HG03025 (cell line): ENCODE measurements around the gene LRPAP1.
"Not testable (repeated sequence)": the region's sequence is repeated elsewhere in the genome, so short reads cannot be mapped to it uniquely, and the experiment has no call there.

Experiments used
- ATAC-seq: cut with Tn5 transposase; IDR thresholded peaks from one replicate; pipeline ENCODE4 v1.9.1; 2021; ENCODE audit warnings: mild to moderate bottlenecking, moderate library complexity; ENCODE audit not compliant: unreplicated experiment, low FRiP score

The LRPAP1 gene

DNA sequence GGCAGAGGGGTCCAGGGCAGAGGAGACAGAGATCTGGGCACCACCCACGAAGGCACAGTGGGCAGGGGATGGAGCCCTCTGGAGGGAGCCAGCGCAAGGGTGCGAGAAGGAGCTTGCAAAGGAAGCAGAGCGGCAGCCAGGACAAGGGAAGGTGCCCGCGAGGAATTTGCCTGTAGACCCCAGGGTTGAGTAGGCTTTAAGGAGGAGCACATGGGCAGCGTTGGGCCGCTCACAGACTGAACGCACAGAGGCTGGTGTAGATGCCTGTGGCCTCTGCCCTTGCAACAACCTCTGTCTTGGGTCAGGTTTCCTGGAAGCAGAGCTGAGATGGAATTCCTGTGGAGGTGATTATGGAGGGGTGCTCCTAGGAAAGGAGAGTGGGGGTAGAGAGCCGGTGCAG is 3.6 kb upstream of the LRPAP1 start:
- not testable (repeated sequence) for ATAC-seq

DNA sequence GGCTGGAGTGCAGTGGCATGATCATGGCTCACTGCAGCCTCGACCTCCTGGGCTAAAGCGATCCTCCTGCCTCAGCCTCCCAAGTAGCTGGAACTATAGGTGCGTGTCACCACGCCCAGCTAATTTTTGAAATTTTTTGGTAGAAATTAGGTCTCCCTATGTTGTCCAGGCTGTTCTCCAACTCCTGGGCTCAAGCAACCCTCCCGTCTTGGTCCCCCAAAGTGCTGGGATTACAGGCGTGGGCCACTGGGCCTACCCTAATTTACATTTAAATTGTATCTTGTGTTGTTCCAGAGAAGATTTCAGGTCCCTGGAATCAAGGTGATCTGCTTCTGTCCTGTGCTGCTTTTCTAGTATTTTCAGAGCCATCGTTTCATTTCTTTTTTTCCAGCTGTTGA is 1.2 kb upstream of the LRPAP1 start:
- no peak for ATAC-seq

DNA sequence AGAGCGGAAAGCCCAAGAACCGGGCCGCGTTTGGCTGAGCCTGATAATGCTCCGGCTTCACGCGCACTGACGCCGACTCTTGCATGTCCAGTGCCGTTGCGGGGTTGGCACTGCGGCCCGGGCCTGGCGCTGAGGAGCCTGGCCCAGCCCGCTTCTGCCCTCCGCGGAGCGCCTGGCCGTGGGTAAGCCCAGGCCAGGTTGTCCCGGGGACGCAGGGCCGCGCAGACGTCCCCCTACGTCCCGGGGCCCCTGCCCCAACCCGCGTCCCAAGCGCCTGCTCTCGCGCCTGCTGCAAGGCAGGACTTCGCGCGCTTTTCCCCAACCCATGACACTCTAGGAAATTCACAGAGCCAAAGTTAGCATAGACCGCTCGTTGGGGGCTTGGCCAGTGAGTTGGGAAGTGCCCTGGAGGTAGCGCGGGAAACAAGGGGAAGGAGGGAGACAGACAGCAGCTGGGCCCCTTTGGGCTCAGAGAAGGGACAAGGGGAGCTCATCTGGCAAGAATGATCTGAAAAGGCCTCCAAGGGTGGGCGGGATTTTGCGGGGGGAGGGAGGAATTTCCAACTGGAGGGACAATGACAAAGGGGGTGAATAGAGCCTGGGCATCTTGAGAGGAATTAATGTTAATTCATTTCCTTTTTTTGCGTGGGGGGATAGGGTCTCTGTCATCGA is 665 bp upstream of the LRPAP1 start:
- ATAC-seq: no peak

DNA sequence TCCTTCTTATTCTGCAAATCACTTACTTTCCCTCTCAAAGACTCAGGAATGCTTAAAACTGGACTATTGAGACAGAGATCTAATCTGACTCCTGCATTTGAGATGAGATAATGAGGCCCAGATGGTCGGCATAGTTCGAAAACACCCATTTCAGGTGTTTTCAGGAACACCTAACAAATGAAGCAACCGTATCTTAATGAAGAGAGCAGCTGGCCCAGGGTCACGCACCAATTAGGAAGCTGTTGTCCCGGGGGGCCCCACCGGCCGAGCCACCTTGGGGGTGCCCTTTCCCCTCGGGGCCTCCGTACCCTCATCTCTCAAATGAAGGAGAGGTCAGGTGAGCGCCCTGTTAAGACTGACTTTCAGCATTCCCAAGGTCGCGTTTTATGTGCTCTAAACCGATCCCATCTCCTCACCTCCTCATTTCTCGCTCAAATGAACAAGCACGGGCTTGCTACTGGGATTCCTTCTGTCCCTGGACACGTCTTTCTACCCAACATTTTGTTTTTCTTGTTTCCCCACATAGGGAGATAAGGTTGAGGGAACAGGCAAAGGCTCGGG is 824 bp downstream of the LRPAP1 start:
- ATAC-seq: no peak

DNA sequence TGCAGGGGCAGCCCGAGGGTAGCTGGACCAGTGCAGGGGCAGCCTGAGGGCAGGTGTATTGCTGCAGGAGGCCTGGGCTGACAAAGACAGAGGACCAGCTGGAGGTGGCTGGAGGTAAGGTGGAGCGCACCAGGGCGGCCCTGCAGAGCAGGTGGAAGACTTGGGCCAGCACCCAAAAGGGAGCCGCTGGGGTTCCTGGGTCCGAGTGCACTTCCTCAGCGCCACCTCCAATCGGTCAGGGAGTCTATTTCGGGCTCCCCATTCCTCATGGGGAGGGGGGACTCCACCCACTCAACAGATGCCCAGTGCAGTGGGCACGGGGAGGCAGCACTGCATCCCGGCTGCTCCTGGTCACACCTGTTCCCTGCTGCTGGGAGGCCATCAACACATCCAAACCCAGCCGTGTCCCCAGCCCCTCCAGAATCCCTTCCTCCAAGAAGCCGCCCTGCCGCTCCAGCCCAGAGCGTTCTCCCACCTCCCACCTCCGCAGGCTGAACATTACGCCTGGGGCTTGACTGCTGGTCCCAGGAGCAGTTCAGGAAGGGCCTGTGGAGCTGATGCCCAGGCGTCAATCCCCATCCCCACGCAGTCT is 1.5 kb downstream of the LRPAP1 start:
- no peak for ATAC-seq

DNA sequence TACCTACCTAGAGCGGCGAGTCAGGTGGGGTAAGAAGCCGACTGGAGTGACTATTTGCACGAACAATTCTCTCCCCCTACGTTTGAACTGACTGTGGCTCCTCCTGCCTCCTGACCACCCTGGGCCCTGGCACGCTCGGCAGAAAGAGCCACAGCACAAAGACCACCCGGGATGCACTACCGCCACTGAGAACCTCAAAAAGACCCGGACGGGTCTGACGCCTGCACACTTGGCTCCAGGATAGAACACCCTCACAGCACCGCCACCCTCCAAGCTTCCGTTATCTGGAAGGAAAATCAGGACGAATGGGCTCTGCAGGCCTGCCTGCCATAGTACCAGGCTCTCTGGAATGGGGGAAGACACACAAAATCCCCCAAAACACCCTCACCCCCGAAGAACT is 2.2 kb downstream of the LRPAP1 start:
- ATAC-seq: no peak

DNA sequence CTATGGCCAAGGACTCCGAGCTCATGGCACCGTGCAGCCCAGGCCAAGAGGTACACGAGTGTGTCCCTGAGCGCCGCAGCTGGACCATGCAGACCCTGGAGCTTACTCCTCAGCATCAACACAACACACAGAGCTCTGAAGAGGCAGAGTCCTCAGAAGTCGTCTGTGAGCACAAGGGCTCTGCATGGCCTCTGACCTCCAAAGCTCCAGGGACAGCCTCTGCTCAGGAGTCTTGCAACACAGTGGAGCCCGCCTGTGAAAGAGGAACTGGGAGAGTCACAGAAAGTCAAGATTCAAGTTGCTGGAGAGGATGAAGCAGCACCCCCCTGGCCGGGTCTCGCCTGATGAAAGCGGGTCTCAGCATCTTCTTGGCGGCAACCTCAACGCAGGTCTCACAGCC is 2.9 kb downstream of the LRPAP1 start:
- ATAC-seq: no peak

DNA sequence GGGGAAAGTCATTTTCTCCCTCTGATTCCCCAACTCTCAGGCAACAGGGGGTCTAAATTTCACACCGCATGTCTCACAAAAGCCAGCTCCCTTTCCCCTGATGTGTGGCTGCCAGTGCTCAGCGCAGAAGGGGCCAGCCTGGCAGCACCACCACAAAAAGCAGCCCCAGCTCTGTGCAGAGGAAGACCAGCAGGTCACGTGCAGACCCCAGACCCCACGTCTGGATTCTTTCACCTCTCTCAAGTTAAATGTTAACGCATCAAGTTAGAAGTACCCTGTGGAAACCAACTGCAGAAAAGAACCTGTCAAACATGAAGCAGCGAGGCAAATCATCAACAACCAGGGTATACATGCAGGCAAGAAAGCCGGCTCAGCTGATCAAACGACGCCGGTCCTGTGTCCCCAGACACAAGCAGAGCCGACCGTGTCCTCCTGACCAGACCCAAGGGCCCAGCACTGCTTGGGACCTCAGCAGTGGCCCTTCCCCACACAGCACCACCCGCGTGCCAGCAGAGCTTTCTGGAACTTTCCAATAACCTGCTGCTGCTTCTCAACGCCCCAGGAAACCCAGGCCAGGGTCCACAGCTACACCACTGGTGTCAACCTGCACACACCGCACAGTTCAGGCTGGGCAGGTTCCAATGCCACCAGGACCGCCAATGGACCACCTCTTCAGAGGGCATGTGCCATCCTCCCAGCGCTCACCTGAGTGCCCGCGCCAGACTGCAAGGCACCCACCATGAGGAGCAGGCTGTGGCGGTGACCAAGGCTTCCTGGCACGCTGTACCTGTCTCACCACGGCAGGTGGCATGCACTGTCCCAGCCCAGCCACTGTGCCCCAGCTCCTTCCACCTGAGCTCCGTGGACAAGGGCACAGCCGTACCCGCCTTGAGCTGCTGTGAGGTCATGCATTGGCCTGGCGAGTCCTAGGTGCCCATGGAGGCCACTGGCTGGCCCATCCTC is 4.0 kb downstream of the LRPAP1 start:
- ATAC-seq: no peak

DNA sequence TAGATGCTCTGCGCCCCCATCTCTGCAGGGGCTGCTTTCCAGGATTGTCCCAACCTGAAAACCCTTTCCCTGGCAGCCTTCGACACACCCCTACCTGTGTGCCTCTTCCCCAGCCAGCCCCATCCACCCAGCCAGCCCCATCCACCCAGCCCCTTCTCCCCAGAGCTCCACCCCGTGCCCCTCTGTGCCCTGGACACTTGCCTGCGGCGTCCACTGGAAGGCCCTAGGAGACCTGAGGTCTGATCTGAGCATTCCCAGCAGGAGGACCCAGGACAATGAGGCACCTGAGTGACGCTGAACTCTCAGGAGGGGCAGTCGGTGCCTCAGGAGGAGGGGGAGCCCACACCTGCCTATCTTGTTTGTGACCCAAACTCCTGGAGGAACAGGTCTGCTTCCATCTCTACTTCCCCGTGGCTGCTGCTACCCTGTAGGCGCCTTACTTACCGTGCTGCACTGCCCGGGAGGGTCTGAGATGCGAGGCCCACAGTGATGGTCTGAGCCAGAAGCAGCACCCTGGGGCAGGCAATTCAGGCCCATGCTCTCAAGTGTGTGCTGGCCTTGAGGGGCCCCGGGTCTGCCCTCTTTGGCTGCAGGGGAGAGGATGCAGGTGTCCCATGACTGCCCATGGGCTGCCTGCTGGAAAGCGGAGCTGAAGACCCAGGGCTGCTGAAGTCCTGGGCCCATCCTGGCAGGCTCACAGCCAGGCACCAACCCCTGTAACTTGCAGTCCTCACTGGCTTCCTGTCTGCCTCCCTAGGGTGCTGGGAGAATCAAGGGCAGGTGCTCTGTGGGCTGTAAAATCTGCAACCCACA is 4.9 kb downstream of the LRPAP1 start:
- ATAC-seq: no peak

DNA sequence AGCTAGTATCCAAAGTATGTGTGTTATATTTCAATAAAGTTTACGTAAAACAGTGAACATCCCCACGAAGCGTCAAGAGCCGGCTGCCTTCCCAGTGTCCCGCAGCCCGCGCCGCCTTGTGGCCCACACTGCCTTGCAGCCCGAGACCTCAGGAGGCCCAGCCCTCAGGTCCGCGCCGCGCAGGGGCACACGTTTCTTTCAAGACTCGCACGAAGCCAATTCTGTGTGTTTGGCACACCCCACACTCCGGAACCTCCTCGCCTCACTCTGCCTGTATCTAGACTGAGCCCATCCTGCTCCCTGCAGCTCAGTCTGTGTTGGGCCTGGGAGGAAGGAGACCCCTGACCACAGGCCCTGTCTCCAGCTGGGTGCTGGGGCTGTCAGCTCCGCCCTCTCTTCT is 5.8 kb downstream of the LRPAP1 start:
- ATAC-seq: no peak

DNA sequence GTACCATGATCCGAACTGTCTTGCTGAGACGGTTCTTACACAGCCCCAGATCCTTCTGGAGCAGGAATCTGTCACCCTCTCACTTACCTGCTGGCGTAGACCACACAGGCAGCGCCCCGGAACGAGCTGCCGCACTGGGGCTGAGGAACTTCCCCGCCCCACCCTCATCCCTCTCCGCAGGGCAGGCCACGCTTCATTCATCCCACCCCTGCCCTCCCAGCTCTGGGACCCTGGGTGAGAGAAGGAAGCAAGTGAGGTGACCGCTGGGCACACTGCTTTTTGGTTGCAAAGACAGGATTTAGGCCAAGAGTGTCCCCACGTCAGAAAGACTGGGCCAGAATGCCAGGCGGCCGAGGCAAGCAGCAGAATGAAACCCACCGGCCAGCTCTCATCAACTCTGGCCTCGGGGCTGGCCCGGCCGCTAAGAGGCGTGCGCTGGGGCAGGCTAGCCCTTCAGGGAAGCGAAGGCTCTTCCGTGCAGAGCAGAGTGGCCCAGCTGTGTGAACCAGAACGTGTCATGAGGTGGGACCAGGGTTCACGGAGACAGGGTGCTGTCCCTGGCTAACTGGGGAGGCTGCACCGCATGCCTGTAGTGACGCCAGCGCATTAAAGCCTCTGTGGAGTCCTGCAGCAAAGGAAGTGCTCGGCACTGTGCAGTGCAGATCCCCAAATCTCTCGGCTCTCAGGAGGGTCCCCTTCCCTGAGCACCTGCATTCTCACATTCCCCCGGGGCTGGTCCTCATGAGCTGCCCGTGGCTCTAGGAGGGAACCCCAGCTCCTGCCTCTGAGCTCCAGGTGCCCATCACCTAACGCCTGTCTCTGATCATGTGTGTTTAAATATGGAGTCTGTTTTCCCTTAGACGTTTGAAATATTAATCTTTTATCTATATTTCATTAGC is 6.4 kb downstream of the LRPAP1 start:
- ATAC-seq: no peak

DNA sequence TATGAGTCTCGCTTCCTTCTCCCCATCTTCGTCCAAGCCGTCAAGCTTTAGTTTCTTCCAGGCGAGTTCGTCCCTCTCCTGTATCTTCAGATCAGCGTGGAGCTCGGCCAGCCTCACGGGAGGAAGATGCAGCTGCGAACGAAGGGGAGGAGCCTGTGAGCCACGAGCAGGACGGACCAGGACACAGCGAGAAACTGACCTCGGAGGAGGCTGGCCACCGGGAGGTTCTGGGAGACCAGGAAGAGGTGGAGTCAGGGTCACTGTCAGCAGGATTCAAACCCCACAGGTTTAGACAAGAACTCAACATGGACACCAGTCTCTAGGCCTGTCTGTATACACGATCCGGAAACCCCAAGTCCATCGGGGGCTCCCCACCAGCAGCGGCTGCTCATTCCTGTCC is 7.3 kb downstream of the LRPAP1 start:
- no peak for ATAC-seq

DNA sequence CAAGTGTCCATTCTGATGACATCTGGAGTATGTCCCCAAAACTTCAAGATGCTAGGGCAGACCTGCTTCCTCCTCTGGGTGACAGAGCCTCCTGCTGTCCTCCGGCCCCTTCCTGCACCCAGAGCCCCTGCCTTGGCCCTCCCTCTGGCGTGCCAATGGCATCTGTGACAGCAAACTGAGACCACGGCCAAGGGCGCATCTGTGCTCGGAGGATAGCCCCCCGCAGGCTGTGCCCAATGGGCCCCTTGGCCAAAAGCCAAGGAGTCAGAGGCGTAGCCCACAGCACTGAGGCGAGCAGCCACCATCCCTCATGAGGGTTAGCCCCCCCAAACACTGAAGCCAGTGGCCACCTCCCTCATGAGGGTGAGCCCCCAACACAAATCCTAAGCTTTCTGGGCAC is 7.9 kb downstream of the LRPAP1 start:
- ATAC-seq: no peak

DNA sequence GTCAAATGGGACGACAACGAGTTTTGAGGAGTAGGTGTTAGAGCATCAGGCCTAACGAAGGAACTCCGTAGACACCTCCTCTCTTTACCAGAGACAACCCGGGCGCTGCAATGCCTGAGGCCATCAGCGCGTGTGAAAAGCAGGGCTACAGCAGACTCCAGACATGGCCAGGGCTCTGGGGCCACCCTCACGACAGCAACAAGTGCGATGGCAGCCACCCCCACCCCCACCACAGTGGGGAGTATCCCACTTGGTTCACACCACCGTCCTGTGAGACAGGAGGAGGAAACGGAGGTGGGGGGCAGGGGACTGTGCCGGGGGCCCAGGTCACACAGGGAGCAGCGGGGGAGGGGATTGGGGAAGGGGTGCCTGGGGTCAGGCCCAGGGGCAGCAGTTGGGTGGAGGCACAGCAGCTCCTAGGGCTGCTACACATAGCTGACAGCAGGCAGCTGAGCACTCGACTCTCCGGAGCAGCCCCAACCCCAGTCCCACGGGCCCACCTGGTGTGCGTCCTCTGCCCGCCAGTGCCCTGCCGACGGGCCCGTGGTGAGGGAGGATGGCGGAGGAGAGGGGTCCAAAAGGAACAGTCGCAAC is 8.5 kb downstream of the LRPAP1 start:
- no peak for ATAC-seq

DNA sequence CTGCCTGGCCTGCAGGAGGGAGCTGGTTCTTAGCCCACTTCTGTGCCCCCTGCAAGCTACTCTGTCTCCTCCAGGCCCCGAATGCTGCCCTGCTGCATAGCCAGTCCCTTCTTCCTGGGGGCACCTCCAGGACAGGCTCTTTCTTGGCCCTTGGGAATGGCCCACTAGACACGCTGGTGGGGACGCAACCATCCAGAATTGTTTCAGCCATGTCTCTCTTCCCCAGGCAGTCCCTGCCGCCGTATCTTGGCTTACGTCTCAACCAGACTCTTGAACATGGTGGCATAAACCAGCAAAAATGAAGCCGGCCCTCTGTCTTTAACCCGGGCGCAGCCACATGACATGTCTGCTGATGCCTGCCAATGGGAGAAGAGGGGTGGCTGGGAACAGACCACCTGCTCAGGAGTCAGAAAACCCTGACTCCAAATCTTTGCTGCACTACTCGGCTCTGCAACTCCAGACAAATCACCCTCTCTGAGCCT is 9.0 kb downstream of the LRPAP1 start:
- no peak for ATAC-seq

DNA sequence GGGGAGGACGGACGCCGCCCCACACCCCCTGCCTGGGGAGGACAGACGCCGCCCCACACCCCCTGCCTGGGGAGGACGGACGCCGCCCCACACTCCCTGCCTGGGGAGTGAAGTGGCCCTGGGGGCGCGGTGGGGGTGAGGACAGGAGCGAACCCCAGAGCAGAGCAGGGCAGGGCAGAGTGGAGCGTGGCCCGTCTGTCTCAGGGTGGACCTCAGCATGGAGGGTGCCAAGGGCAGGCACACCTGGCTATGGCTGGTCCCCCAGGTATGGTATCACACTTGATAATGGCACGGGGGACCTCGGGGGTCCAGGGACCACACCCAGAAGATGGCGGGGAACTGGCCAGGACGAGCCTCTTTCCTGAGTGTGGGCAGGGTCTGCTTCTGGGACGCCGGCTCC is 9.6 kb downstream of the LRPAP1 start:
- no peak for ATAC-seq

DNA sequence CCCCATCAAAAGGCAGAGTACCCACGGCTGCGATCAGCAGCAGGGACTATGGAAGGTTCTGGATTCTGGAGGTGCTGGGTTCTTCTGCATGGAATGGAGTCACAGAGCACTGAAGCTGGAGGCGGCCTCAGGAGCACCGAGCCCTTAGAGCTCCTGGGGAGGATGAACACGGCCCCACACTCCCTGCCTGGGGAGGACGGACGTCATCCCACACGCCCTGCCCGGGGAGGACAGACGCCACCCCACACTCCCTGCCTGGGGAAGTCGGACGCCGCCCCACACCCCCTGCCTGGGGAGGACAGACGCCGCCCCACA is 9.9 kb downstream of the LRPAP1 start:
- ATAC-seq: no peak

DNA sequence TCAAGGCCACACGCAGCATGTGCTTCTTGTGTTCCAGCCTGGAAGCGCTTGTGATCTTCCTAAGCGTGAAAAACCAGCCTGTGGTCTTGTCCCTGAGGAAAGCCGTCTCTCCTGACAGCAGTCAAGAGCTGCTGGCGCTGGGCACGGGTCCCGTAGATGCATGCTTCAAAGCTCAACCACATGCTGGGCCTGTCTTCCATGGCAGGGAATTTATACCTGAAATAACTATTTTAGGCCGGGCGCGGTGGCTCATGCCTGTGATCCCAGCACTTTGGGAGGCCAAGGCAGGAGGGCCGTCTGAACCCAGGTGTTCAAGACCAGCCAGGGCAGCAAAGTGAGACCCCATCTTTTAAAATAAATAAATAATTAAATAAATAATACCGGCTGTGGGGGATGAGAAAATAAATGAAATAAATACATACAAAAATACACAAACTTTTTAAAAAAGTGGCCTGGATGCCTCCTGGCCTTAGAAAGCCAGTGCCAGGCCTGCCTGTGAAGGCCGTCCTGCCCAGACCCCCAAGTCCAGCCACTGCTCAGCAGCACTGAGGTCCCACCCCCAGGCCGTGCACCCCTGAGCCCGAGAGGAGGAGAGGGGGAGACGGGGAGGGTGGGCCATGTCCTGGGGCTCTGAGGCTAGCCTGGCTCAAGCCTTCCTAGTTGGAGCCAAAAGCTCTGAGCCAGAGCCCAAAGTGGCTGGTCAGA is 10.4 kb downstream of the LRPAP1 start:
- ATAC-seq: no peak
